Measurements from ENCODE around the gene CHP2.

DNA sequence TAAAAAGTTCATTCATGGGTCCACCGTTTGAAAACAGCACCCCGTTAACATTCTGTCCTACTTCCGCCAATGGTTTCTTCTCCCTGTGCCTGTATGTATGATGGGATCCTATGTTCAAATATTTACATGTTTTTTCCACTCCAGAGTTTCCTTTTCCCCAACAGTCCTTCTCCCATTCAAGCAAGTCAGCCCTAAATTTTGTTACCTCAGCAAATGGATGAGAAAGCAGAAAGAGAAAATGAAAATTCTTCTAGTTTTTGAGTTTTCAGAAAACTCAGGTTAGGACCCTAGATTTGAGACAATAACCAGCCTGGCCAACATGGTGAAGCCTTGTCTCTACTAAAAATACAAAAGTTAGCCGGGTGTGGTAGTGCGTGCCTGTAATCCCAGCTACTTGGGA is 38.3 kb upstream of the CHP2 start:
- TF ChIP-seq, protein P1, sequence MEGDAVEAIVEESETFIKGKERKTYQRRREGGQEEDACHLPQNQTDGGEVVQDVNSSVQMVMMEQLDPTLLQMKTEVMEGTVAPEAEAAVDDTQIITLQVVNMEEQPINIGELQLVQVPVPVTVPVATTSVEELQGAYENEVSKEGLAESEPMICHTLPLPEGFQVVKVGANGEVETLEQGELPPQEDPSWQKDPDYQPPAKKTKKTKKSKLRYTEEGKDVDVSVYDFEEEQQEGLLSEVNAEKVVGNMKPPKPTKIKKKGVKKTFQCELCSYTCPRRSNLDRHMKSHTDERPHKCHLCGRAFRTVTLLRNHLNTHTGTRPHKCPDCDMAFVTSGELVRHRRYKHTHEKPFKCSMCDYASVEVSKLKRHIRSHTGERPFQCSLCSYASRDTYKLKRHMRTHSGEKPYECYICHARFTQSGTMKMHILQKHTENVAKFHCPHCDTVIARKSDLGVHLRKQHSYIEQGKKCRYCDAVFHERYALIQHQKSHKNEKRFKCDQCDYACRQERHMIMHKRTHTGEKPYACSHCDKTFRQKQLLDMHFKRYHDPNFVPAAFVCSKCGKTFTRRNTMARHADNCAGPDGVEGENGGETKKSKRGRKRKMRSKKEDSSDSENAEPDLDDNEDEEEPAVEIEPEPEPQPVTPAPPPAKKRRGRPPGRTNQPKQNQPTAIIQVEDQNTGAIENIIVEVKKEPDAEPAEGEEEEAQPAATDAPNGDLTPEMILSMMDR (IDR thresholded peaks at IDR 0.05): no peak
- TF ChIP-seq EP300 (IDR thresholded peaks at IDR 0.05; ENCODE audit: borderline replicate concordance in 1 of 2, low read depth in 1 of 2, low read length in 1 of 2) (no peak), FOXM1 (IDR thresholded peaks at IDR 0.05; ENCODE audit: low read depth) (no peak), POLR2AphosphoS5 (IDR thresholded peaks at IDR 0.05; ENCODE audit: low read depth, low read length) (no peak), REST (IDR thresholded peaks at IDR 0.05; ENCODE audit: low read depth, low read length) (no peak), CHD2 (IDR thresholded peaks at IDR 0.05; ENCODE audit: low read length, partially characterized antibody) (no peak), YY1 (IDR thresholded peaks at IDR 0.05; ENCODE audit: low read depth) (no peak), TEAD4 (IDR thresholded peaks at IDR 0.05; ENCODE audit: borderline replicate concordance, insufficient read depth) (no peak), NRF1 (IDR thresholded peaks at IDR 0.05; ENCODE audit: low read depth, low read length) (no peak), RFX5 (IDR thresholded peaks at IDR 0.05; ENCODE audit: low read length) (no peak), FOXJ3 (CRISPR knock-in tag; IDR thresholded peaks at IDR 0.05) (no peak)
- TF ChIP-seq, protein P2, sequence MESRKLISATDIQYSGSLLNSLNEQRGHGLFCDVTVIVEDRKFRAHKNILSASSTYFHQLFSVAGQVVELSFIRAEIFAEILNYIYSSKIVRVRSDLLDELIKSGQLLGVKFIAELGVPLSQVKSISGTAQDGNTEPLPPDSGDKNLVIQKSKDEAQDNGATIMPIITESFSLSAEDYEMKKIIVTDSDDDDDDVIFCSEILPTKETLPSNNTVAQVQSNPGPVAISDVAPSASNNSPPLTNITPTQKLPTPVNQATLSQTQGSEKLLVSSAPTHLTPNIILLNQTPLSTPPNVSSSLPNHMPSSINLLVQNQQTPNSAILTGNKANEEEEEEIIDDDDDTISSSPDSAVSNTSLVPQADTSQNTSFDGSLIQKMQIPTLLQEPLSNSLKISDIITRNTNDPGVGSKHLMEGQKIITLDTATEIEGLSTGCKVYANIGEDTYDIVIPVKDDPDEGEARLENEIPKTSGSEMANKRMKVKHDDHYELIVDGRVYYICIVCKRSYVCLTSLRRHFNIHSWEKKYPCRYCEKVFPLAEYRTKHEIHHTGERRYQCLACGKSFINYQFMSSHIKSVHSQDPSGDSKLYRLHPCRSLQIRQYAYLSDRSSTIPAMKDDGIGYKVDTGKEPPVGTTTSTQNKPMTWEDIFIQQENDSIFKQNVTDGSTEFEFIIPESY (IDR thresholded peaks at IDR 0.05; ENCODE audit: borderline replicate concordance, low read depth): no peak
